HL-60 (cell line): Measurements from ENCODE around the gene NEUROD2.

Experiments
- DNase-seq, 2 experiments: peaks; one replicate each; pipeline ENCODE4 v3.0.0-alpha.2; 2010 to 2020; ENCODE audit warnings: low read depth in 1 of 2, low spot score in 1 of 2
- H3K27ac ChIP-seq: fragments of 250-450 bp; sonication (Bioruptor Pico); replicated peaks from 2 replicates; pipeline ENCODE4 v1.5.1; 2020; ENCODE audit warnings: mild to moderate bottlenecking, moderate library complexity
- H3K27me3 ChIP-seq: fragments of 250-450 bp; sonication (Bioruptor Pico); 2 replicates; pipeline ENCODE4 v1.5.1; 2021; ENCODE audit warnings: mild to moderate bottlenecking, moderate library complexity; ENCODE audit not compliant: insufficient read depth, poor library complexity, severe bottlenecking
- H3K4me3 ChIP-seq: replicated peaks from 2 replicates; pipeline ENCODE4 v1.5.1; 2011; ENCODE audit warnings: mild to moderate bottlenecking, control low read depth, low read length; ENCODE audit not compliant: insufficient read depth
- CTCF ChIP-seq: IDR thresholded peaks from one replicate; pipeline ENCODE4 v1.5.1; 2011; ENCODE audit warnings: low read length, control low read depth, inconsistent platforms; ENCODE audit not compliant: insufficient read depth
- GABPA ChIP-seq: IDR thresholded peaks from 2 replicates; pipeline ENCODE4 v1.6.1; 2012; ENCODE audit warnings: low read depth
- POLR2AphosphoS5 ChIP-seq: IDR thresholded peaks from 2 replicates; pipeline ENCODE4 v1.6.1; 2012; ENCODE audit warnings: low read depth
- REST ChIP-seq: IDR thresholded peaks from 2 replicates; pipeline ENCODE4 v1.6.1; 2012; ENCODE audit warnings: low read depth; ENCODE audit not compliant: insufficient replicate concordance
- SPI1 ChIP-seq: IDR thresholded peaks from 2 replicates; pipeline ENCODE4 v1.6.1; 2012; ENCODE audit warnings: low read depth, mild to moderate bottlenecking, borderline replicate concordance

NEUROD2 gene

DNA sequence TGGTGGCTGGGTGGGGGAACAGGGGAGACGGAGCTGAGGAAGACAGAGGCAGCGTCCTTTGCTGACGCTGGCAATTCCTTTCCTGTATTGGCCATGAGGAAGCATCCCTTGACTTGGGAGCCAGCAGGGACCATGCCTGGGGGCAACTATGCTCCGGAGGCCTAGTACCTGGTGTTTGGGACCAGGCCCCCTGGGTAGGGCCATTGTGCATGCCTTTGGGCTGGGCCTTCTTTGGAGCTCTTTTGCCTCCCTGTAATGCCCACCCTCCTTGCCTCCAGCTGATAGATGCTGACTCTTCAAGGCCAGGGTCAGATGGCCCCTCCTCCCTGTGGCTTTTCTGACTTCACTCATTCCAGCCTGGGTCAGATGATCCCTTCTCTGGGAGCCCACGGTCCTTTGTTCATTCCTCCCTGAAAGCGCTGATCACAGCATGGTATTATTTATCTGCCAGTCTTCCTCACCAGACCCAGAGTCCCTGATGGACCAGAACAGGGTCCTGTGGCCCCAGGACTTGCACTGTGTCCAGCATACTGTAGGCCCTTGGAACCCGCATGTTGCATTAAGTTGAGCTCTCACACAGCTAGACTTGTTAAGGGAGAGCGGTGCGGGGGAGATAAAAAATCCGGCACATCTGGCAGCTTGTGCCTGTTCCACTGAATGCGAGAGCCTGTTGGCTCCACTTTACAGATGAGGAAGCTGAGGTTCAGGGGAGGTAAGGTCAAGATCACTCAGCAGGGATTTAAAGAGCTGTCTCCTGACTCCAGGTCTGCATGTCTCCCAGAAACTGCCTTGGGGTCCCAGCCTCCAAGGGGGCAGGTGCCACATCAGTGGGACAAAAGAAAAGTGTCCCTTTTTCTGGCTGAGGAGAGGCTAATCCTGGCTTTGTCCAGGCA lies 32.1 kb upstream of the NEUROD2 start:
- Histone ChIP-seq H3K27ac (no peak overlapping the region), H3K4me3 (no peak overlapping the region), H3K27me3 (no peaks in the 10 kb centered on the region)
- no peak for DNase-seq
- no peak for TF ChIP-seq CTCF
- no peak for TF ChIP-seq REST
- TF ChIP-seq GABPA, result no peak
- TF ChIP-seq SPI1, result no peak
- no peak for TF ChIP-seq POLR2AphosphoS5

GRCh38 chr17:39639043-39639442 lies 31.3 kb upstream of the NEUROD2 start:
- no peak for TF ChIP-seq SPI1
- TF ChIP-seq CTCF, result no peak
- no peak for TF ChIP-seq POLR2AphosphoS5
- no peak for TF ChIP-seq GABPA
- no peak for TF ChIP-seq REST
- Histone ChIP-seq H3K27me3 (no peaks in the 10 kb centered on the region), H3K27ac (no peak overlapping the region), H3K4me3 (no peak overlapping the region)
- DNase-seq, result no peak

GRCh38 chr17:39638317-39638716 lies 30.6 kb upstream of the NEUROD2 start:
- TF ChIP-seq POLR2AphosphoS5, result no peak
- no peak for TF ChIP-seq GABPA
- TF ChIP-seq CTCF, result no peak
- TF ChIP-seq REST, result no peak
- no peak for TF ChIP-seq SPI1
- Histone ChIP-seq H3K4me3 (peak overlapping the region; percentile 90), H3K27ac (no peak overlapping the region), H3K27me3 (no peaks in the 10 kb centered on the region)
- DNase-seq, result no peak
